GM18505 (cell line): ENCODE data around the gene DCHS1.

ENCODE experiments used
- ATAC-seq: cut with Tn5 transposase; IDR thresholded peaks from one replicate; pipeline ENCODE4 v1.9.1; 2021; ENCODE audit not compliant: unreplicated experiment
- POLR2A ChIP-seq: IDR thresholded peaks from 4 replicates; pipeline ENCODE4 v1.6.1; 2011; ENCODE audit warnings: borderline replicate concordance; ENCODE audit not compliant: insufficient read depth, insufficient read length; ENCODE audit errors: extremely low read depth

DCHS1 gene

GRCh38 chr11:6682591-6682935 is 27.0 kb upstream of the DCHS1 start:
- no peak for ATAC-seq
- TF ChIP-seq POLR2A = no peak

DNA sequence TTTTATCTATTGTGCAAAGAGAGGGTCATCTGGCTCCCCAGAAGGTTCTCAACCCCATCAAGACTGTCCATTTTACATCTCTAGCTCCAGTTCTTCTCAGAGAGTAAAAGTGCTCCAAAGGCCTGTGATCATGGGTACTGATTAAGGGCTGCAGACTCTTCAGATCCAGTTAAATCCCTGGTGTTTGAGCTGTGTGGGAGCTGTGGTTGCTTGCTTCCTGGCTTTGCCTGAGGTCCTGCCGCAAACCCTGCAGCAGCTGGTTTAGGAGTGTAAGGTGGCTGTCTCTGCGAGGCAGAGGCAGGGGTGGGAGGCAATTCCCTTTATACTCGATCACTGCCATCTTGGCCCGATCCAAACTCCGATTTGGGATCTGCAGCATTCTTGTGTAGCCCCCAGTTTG is 26.3 kb upstream of the DCHS1 start:
- ATAC-seq = no peak
- TF ChIP-seq POLR2A = no peak

DNA sequence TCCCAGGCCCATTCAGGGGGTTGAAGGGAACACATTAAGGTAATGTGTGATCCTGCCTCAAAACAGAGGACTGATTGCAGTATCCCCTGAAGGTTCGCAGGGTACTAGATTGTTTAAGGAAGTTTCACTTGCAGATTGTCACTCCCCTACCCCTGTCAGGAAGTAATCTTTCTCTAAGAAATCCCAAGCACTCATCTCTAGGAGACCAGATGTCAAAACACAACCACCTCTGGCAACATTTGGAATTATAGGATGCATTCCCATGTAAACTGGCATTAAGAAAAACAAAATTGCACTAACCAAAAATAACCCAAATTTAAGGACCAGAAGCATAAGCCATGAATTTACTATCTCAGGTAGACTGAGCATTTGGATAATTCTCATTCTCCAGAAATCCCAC is 25.9 kb upstream of the DCHS1 start:
- TF ChIP-seq POLR2A = no peak
- ATAC-seq = no peak

DNA sequence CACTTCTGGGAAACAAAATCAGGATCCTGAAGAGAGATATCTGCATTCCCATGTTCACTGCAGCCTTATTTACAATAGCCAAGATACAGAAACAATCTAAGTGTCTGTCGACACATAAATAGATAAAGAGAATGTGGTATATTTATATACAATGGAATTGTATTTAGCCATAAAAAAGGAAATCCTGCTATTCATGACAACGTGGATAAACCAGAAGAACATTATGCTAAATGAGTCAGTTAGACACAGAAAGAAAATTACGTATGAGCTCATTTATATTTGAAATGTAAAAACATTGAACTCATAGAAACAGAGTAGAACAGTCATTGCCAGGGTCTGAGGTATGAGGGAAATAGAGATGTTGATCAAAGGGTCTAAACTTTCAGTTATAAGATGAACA is 21.4 kb upstream of the DCHS1 start:
- ATAC-seq = no peak
- no peak for TF ChIP-seq POLR2A

- no peak for ATAC-seq
- TF ChIP-seq POLR2A = no peak
Measured at GRCh38 chr11:6674862-6675261, 19.3 kb upstream of the DCHS1 start.

GRCh38 chr11:6674219-6674597 is 18.6 kb upstream of the DCHS1 start:
- ATAC-seq = no peak
- TF ChIP-seq POLR2A = no peak

DNA sequence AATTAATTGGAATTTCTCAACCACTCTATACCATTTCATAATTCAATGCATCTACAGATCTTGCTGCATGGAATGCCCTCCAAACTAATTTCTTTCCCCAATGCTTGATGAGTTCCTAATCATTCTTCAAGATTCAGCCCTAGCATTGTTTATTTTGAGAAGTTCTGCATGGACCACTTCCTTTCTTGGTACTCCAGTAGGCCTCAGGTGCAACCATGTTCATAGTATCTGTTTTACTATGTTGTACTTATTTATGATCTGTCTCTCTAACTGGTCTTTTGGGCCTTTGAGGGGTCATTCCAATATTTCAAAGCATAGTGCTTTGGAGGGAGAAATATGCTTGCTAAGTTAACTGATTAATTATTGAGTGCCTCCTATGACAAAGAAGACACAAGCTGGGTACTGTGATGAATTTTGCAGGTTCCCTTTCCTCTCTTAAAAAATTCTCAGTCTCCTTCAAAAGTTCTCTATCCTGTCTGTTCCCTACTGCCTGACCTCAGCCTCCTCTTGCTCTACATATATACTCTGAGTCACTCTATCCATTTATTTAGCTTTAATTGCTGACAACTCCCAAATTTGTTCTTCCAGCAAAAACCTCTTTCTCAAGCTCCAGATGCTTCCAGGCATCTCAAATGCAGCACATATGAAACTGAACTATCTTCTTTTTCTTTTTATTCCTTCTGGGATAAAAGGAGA is 18.1 kb upstream of the DCHS1 start:
- TF ChIP-seq POLR2A = no peak
- ATAC-seq = no peak

GRCh38 chr11:6671991-6672390 is 16.4 kb upstream of the DCHS1 start:
- TF ChIP-seq POLR2A = no peak

DNA sequence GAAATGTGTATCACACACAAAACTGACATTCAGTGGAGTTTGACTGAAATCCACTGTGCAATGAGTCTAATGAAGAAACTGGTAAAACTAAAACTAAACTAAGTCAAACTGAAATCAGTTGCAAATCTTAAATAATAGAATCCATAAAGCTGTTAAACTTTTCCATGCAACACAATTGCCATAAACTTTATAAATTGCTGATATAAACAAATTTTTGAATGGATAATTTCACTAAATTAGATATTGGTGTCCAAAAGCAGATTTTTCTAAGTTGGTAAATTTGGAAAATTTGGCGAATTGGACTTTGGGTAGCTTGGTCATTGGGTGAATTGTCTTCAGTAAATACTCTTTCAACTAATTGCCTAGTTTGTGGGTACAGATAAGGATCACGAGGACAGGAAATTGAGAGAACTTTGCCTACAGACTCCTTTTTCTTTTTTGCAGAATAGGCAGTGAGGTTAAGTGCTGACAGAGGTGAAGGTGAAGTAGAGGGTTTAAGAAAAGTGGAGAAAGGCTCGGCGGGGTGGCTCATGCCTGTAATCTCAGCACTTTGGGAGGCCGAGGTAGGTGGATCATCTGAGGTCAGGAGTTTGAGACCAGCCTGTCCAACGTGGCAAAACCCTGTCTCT is 14.7 kb upstream of the DCHS1 start:
- no peak for TF ChIP-seq POLR2A
- no peak for ATAC-seq

More at GRCh38 chr11:6671991-6672390, 16.4 kb upstream of the DCHS1 start:
- ATAC-seq = no peak

DNA sequence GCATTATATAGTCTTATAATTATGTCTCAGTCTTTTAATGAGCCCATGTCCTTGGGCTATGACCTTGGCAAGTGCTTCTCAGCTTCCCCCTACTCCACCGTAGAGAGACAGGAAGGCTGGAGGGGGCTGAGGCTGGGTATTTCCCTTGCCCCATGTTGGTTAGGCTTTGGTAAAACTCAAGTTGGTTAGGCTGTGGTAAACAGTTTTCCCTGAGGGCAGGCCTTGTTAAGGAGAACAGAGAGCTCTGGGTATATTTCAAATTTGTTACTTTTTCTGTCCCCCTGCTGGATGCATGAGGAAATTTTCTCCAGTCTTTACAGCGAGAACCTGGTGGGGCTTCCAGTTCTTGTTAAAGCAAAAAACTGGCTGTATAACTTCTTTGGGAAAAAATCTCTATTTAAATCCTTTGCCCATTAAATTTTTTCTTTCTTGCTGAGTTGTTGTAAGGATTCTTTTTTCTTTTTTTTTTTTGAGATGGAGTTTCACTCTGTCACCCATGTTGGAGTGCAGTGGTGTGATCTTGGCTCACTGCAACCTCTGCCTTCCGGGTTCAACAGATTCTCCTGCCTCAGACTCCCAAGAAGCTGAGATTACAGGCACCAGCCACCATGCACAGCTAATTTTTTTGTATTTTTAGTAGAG is 12.2 kb upstream of the DCHS1 start:
- ATAC-seq = no peak
- no peak for TF ChIP-seq POLR2A

GRCh38 chr11:6666302-6667183 is 10.9 kb upstream of the DCHS1 start:
- no peak for ATAC-seq
- no peak for TF ChIP-seq POLR2A

- TF ChIP-seq POLR2A = no peak
- no peak for ATAC-seq
Measured at GRCh38 chr11:6664551-6664950, 8.9 kb upstream of the DCHS1 start.

DNA sequence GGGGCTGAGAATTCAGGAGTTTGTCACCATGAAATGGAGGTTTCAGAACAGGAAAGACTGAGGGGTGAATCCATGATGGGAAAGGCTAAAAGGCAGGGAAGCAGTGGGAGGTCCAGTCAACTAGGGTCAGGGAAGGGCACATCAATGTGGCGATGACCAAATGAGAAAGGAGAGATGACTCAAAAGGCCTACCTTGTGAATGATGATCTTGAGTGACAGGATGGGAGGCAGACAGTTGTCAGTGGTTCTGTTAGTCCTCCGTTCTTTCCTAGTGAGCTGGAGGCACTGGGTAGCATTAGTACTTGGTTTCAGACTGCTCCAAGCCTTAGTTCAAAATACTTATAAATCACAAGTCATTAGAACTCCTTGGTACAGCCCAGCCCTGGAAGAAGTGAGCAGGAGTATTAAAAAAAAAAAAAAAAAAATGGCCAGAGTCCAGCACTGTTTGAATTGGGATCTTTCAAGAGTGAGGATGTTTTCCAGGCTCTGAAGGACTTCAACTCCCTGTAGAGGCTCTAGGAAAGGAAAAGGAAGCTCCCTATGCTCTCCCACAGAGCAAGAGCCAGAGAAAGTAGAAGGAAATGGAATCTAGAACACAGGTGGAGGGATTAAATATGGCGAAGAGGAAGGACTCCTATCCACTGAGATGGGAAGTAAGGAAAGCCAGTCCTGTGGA is 8.3 kb upstream of the DCHS1 start:
- no peak for ATAC-seq
- TF ChIP-seq POLR2A = no peak
